Psoas muscle (tissue), 8 donors: ENCODE results near the gene EHD4. TPM values are rescaled to one million over a fixed set of nuclear protein-coding genes. Genes with fewer than 3 reads are reported as not detected.

Experiments
- ATAC-seq, 4 donors: fragments of 200-7000 bp; cut with Tn5 transposase; one replicate each; pipeline ENCODE4 v1.9.1; 2020; ENCODE audit warnings: moderate library complexity in 3 of 4, mild to moderate bottlenecking in 2 of 4
- DNase-seq, 2 donors: peaks; one replicate each; pipeline ENCODE4 v3.0.0-alpha.2; 2020
- H3K27ac ChIP-seq: fragments of 200-600 bp; one replicate; pipeline ENCODE4 v1.8.0; 2022
- H3K27me3 ChIP-seq, 3 donors: fragments of 200-600 bp in 1 of 3; one replicate each; pipeline versions ENCODE4 v1.6.1 to v1.8.0; 2013 to 2022; ENCODE audit warnings: low read length in 2 of 3, mild to moderate bottlenecking in 2 of 3, moderate library complexity in 1 of 3; ENCODE audit not compliant: insufficient read depth in 3 of 3
- H3K36me3 ChIP-seq, 2 donors: fragments of 200-600 bp in 1 of 2; one replicate each; pipeline versions ENCODE4 v1.6.1 to v1.8.0; 2013 to 2022; ENCODE audit warnings: low read depth in 1 of 2, mild to moderate bottlenecking in 1 of 2, moderate library complexity in 1 of 2; ENCODE audit not compliant: insufficient read depth in 1 of 2
- H3K4me1 ChIP-seq: fragments of 200-600 bp; one replicate; pipeline ENCODE4 v1.8.0; 2022
- H3K4me3 ChIP-seq: fragments of 200-600 bp; one replicate; pipeline ENCODE4 v1.8.0; 2022; ENCODE audit warnings: mild to moderate bottlenecking
- H3K9me3 ChIP-seq: fragments of 200-600 bp; one replicate; pipeline ENCODE4 v1.8.0; 2022
- WGBS, 3 donors: extraction: QIAGEN DNeasy Blood & Tissue Kit; methylation state at CpG; one replicate each; pipeline versions ENCODE4 v1.1.6 to v1.1.7; 2013; 5-methylcytosine and 5-hydroxymethylcytosine counted together
- intact Hi-C, 2 donors: fragments of 100-400 bp; cut with DNase I; formaldehyde crosslinking; loops; one replicate each; pipeline versions ENCODE4 v1.11.0 to v1.14.2; 2022
- polyA plus RNA-seq, 3 donors: library from polyadenylated mRNA; stranded (reverse); fragments of 200-250 nt; gene quantifications; one replicate each; pipeline ENCODE4 v1.2.3, GENCODE V29; 2013
- total RNA-seq, 4 donors: library from RNA; stranded (reverse); fragmentation: NEBNext Ultra II Directional in 2 of 4; extraction: Animal tissue kit (Norgen Biotek cat#: 25700) in 2 of 4; gene quantifications; one replicate each; pipeline versions ENCODE4 v1.2.1 to v1.2.4, GENCODE V29; 2021 to 2023
- TF ChIP-seq, protein P1 (sequence below): fragments of 200-600 bp; IDR thresholded peaks from one replicate; pipeline ENCODE4 v1.8.0; 2022; ENCODE audit warnings: antibody characterized with exemption
- donor health status: healthy with polysubstance abuse.
- donor health status: DM: no; HTN: no; CAD: no; lungs with moderate emphysema.
- donor health status: Bipolar disorder and iron deficiency.
- donor health status: healthy.
- donor health status: DM: yes; HTN: yes; CAD: no.
- donor health status: DM: no; HTN: no; CAD: no.
- donor health status: DM: no; HTN: no; CAD: no.
- donor health status: DM: yes; HTN: yes; CAD: no.

EHD4 gene
- total and polyA plus RNA-seq, 7 donors: 1.7 to 9.6 (median 5.3) TPM

GRCh38 chr15:41958002-41958420, 14.3 kb downstream of the EHD4 start:
- H3K36me3 ChIP-seq: peaks cover 0 to 6% of the 10 kb centered on the region in 2 donors
- no peak for ATAC-seq
- H3K9me3 ChIP-seq: no peaks in the 10 kb centered on the region
- H3K27ac ChIP-seq: no peak overlapping the region
- intact Hi-C loops: no loop called here
- no peak for DNase-seq
- H3K4me1 ChIP-seq: peaks cover 12% of the 10 kb centered on the region
- TF ChIP-seq, protein P1, sequence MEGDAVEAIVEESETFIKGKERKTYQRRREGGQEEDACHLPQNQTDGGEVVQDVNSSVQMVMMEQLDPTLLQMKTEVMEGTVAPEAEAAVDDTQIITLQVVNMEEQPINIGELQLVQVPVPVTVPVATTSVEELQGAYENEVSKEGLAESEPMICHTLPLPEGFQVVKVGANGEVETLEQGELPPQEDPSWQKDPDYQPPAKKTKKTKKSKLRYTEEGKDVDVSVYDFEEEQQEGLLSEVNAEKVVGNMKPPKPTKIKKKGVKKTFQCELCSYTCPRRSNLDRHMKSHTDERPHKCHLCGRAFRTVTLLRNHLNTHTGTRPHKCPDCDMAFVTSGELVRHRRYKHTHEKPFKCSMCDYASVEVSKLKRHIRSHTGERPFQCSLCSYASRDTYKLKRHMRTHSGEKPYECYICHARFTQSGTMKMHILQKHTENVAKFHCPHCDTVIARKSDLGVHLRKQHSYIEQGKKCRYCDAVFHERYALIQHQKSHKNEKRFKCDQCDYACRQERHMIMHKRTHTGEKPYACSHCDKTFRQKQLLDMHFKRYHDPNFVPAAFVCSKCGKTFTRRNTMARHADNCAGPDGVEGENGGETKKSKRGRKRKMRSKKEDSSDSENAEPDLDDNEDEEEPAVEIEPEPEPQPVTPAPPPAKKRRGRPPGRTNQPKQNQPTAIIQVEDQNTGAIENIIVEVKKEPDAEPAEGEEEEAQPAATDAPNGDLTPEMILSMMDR: no peak
- H3K27me3 ChIP-seq: no peaks in the 10 kb centered on the region
- 66 to 68% (median 67%) methylated on average over 7 of the region's 7 CpGs for WGBS, 3 donors
- H3K4me3 ChIP-seq: no peak overlapping the region

GRCh38 chr15:41957021-41957897, 15.1 kb downstream of the EHD4 start:
- TF ChIP-seq, protein P1: no peak
- no peak overlapping the region for H3K4me3 ChIP-seq
- no peak for DNase-seq
- H3K4me1 ChIP-seq: peaks cover 12% of the 10 kb centered on the region
- WGBS, 3 donors: 89 to 92% (median 91%) methylated on average over 12 of the region's 12 CpGs
- no peak overlapping the region for H3K27ac ChIP-seq
- intact Hi-C loops: no loop called here
- no peaks in the 10 kb centered on the region for H3K27me3 ChIP-seq
- no peak for ATAC-seq
- H3K9me3 ChIP-seq: no peaks in the 10 kb centered on the region
- peaks cover 0 to 7% of the 10 kb centered on the region in 2 donors for H3K36me3 ChIP-seq

DNA sequence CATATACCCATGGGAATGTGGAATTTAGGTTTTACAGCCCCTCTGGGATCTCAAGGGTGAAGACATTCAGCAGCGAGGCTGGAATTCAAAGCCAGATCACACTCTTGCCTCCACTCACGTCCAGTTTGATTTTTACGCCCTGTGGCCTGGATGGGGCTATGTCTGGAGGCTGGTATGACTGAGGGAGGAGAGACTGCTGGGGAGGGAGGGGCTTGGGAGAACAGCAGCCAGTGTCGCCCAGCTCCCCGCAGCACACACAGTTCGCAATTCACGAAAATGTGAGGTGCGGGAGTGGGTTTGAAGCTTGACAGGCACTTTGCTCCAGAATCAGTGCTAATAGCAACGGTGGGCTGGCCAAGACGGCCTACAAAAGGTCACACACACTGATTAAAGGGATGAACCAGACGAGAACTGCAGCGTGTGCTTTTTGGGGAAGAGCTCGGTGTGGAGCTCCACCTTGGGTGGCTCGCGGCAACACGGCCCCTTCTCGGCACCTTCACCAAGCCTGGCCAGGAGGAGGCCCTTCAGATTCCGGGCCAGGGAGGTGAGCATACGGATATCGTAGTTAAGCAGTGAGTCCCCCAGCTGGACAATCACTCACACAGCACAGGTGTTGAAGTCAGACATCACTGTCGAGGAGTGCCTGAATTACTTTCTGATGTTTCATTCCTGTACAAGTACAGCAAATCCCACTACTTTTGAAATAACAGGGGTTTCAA, 16.4 kb downstream of the EHD4 start:
- peaks cover 12% of the 10 kb centered on the region for H3K4me1 ChIP-seq
- TF ChIP-seq, protein P1: no peak
- ATAC-seq: peak in 2 of 4 donors; percentile 47 to 53
- H3K9me3 ChIP-seq: no peaks in the 10 kb centered on the region
- no peak overlapping the region for H3K4me3 ChIP-seq
- H3K27me3 ChIP-seq: no peaks in the 10 kb centered on the region
- H3K27ac ChIP-seq: no peak overlapping the region
- 54 to 61% (median 59%) methylated on average over 21 of the region's 21 CpGs for WGBS, 3 donors
- no peak for DNase-seq
- H3K36me3 ChIP-seq: peaks cover 0 to 7% of the 10 kb centered on the region in 2 donors
- intact Hi-C loops: no loop called here

GRCh38 chr15:41955100-41955499, 17.3 kb downstream of the EHD4 start:
- intact Hi-C loops: no loop called here
- WGBS, 3 donors: 86 to 89% (median 88%) methylated on average over 7 of the region's 7 CpGs

More at GRCh38 chr15:41955100-41955499, 17.3 kb downstream of the EHD4 start:
- Histone ChIP-seq H3K36me3 (peaks cover 0 to 7% of the 10 kb centered on the region in 2 donors), H3K27ac (no peak overlapping the region), H3K4me3 (no peak overlapping the region), H3K4me1 (peaks cover 12% of the 10 kb centered on the region), H3K9me3 (no peaks in the 10 kb centered on the region), H3K27me3 (no peaks in the 10 kb centered on the region)
- DNase-seq (no peak), ATAC-seq (no peak)
- TF ChIP-seq, protein P1: no peak
